Stimulated activated CD4-positive, alpha-beta T cell treated with anti-CD3 and anti-CD28 coated beads, Interleukin-4, amount 100 ng/mL, for 4 hours (primary cell): ENCODE data around the gene CALR.

ENCODE experiments used
- DNase-seq, 2 experiments: peaks; one replicate each; pipeline ENCODE4 v3.0.0-alpha.2; 2020

Gene CALR

GRCh38 chr19:12983542-12984142 is 45.2 kb downstream of the CALR start:
- DNase-seq: peak; percentile 77 to 83

- no peak for DNase-seq
These were observed 45.8 kb downstream of the CALR start for GRCh38 chr19:12984143-12984627.

GRCh38 chr19:12984683-12985048 is 46.3 kb downstream of the CALR start:
- DNase-seq: no peak

- DNase-seq: no peak
These were observed 46.8 kb downstream of the CALR start for GRCh38 chr19:12985049-12985776.

GRCh38 chr19:12986726-12987125 is 48.3 kb downstream of the CALR start:
- no peak for DNase-seq

DNA sequence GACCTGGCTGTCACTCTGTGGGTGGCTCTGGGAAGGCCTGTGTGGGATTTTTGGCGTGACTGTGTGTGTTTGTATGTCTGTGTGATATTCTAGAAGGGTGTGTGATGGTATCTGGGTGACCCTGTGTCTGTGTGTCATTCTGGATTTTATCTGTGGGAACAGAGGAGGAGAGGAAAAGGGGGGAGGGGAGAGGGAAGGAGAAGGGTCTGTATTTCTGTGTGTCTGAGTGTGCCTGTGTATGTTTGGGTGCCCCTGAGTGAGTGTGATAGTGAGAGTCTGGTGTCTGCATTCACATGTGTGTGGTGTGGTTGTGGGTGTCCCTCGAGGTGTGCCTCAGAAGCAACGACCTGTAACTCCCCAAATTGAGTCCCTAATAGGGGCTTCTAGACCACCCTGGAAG is 48.8 kb downstream of the CALR start:
- no peak for DNase-seq

DNA sequence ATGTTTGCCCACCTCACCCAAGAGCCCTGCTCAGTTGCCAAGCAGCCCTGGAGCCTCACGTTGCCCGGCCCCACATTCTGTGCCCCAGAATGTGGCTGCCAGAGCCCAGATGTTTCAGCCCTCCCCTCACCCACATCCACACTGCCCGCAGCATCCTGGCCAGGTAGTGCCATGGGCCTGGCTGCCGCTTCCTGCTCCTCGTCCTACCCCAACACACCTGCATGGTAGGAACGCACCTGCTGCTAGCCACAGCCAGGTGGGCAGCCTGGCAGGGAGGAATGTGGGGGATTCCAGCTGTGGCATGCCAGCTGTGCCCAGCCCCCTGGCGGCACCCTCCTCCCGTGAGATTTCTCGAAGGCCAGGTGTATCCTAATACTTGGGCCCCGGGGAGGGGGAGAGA is 49.4 kb downstream of the CALR start:
- DNase-seq: no peak

GRCh38 chr19:12990431-12990830 is 52.0 kb downstream of the CALR start:
- DNase-seq: no peak

DNA sequence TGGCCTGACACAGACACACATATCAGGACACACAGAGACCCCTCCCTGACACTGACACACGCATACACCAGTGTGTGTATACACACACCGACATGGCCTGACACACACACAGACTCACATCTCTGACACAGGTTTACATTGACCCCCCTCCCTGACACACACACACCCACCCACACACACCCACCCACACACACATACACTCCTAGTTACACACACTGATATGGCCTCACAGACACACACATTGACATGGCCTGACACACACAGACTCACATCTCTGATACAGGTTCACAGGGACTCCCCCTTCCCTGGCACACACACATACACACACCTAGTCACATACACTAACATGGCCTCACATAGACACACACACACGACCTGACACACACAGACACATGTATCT is 52.4 kb downstream of the CALR start:
- no peak for DNase-seq

DNA sequence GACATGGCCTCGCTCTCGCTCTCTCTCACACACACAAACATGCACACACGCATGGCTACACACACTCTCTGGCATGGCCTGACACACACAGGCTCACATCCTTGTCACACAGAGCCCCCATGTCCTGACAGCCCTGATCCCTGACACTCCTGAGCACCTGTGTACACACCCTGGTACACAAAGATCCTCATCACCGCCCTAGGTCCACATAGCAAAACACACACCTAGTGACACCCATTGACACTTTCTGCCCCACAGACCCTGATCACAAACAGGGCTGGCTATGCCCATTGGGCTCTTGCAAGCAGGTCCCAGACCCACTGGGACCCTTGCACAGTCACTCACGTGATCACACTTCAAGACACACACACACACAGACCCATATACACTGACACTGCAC is 52.9 kb downstream of the CALR start:
- DNase-seq: no peak

- DNase-seq: no peak
These were observed 54.3 kb downstream of the CALR start for GRCh38 chr19:12992729-12993128.

- no peak for DNase-seq
These were observed 55.2 kb downstream of the CALR start for GRCh38 chr19:12993562-12993961.
